ENCODE measurements around the gene CALD1.
A peak's percentile ranks its signal among the peaks of the same experiment; 100 is the strongest.

Gene CALD1

DNA sequence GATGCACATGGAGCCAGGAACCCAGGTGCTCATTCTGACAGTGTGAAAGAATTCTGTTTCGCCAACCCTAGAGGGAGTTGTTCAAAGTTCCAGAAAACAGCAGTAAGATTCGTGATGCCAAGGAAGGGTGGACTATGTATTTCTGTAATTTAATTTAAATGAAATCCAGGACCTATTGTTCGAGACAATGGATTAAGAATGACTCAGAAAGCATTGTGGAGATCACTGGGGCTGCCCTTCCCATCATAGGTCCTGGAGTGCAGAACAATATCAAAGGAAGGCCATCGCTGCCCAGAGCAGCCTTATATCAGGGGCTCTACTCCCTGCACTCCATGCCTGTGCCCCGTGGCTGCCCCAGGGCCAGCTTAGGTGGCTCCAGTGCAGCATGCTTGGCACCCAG, 32.1 kb upstream of the CALD1 start:
- H3K9me2 ChIP-seq (ENCODE audit: low read depth, low read length): no peaks in the 10 kb centered on the region
- no peaks in the 10 kb centered on the region for H3K9me3 ChIP-seq (ENCODE audit: low read length)
- no peaks in the 10 kb centered on the region for H3F3A ChIP-seq (ENCODE audit: insufficient read depth, low read length)
- no peaks in the 10 kb centered on the region for H3K79me2 ChIP-seq (ENCODE audit: insufficient read depth, low read length)
- H2AFZ ChIP-seq (ENCODE audit: low read length): no peak overlapping the region
- no peaks in the 10 kb centered on the region for H3K4me1 ChIP-seq (ENCODE audit: insufficient read depth, low read length, severe bottlenecking)
- H4K20me1 ChIP-seq (ENCODE audit: insufficient read depth, low read length): no peaks in the 10 kb centered on the region
- no peaks in the 10 kb centered on the region for H3K27me3 ChIP-seq (ENCODE audit: insufficient read depth, low read length)
- H3K9ac ChIP-seq (ENCODE audit: low read length): no peak overlapping the region
- H3K36me3 ChIP-seq (ENCODE audit: insufficient read depth, low read length): no peaks in the 10 kb centered on the region
- TF ChIP-seq, protein P1, sequence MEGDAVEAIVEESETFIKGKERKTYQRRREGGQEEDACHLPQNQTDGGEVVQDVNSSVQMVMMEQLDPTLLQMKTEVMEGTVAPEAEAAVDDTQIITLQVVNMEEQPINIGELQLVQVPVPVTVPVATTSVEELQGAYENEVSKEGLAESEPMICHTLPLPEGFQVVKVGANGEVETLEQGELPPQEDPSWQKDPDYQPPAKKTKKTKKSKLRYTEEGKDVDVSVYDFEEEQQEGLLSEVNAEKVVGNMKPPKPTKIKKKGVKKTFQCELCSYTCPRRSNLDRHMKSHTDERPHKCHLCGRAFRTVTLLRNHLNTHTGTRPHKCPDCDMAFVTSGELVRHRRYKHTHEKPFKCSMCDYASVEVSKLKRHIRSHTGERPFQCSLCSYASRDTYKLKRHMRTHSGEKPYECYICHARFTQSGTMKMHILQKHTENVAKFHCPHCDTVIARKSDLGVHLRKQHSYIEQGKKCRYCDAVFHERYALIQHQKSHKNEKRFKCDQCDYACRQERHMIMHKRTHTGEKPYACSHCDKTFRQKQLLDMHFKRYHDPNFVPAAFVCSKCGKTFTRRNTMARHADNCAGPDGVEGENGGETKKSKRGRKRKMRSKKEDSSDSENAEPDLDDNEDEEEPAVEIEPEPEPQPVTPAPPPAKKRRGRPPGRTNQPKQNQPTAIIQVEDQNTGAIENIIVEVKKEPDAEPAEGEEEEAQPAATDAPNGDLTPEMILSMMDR (IDR thresholded peaks at IDR 0.05; ENCODE audit: low read length): no peak
- TF ChIP-seq EZH2 (IDR thresholded peaks at IDR 0.05; ENCODE audit: borderline replicate concordance, low read length): no peak
- no peak overlapping the region for H3K27ac ChIP-seq (ENCODE audit: low read depth, low read length, poor library complexity, severe bottlenecking)
- no peak overlapping the region for H3K4me3 ChIP-seq (ENCODE audit: low read depth, low read length, poor library complexity, severe bottlenecking)
- H3K4me2 ChIP-seq (ENCODE audit: low read length): no peak overlapping the region

DNA sequence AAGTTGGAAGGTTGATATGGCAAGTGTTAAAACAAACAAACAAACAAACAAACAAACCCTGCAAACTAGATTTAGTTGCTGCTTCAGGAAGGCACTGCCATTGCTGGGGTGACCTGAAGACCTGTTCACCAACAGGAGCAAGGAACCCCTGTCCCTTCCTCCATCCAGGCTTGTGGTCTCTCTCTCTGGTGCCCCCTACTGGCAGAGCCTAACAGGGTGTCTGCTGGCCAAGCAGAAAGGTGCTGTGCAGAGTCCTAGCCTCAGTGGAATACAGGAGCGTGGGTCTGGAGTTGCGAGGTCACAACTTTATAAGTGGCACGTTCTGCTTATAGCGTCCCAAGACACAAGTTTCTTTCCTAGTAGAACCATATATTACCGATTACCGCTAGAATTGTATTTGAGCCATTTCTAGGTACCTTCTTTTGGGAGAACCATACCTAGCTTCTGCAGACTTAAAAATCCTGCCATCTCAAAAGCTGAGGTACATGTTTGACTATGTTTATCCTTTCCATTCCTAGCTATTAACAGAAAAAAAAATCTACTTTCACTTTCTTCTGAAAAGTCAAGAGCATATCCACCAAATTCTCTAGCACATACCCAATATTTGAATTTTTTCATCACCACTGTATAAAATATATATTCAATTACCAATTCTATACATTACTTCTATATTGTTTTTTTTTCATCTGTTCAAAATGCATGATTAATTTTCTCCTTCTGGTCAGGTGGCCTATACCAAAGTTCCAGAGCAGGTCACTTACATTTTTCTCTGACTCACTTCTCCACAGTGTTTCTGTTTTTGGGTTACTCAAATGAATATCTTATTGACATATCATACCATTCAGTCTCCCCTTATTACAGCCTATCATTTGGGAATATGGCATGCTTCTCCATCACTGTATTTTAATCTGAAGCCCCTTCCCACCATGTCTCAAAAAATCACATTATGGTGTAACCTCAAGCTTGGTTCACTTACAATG, 29.1 kb upstream of the CALD1 start:
- Histone ChIP-seq H3K79me2 (ENCODE audit: insufficient read depth, low read length) (no peaks in the 10 kb centered on the region), H3K36me3 (ENCODE audit: insufficient read depth, low read length) (no peaks in the 10 kb centered on the region), H3K4me3 (ENCODE audit: low read depth, low read length, poor library complexity, severe bottlenecking) (no peak overlapping the region), H2AFZ (ENCODE audit: low read length) (no peak overlapping the region), H3K27me3 (ENCODE audit: insufficient read depth, low read length) (no peaks in the 10 kb centered on the region), H3K9ac (ENCODE audit: low read length) (no peak overlapping the region), H3K9me3 (ENCODE audit: low read length) (no peaks in the 10 kb centered on the region), H3K27ac (ENCODE audit: low read depth, low read length, poor library complexity, severe bottlenecking) (no peak overlapping the region), H3F3A (ENCODE audit: insufficient read depth, low read length) (no peaks in the 10 kb centered on the region), H3K4me1 (ENCODE audit: insufficient read depth, low read length, severe bottlenecking) (no peaks in the 10 kb centered on the region), H3K4me2 (ENCODE audit: low read length) (no peak overlapping the region), H3K9me2 (ENCODE audit: low read depth, low read length) (no peaks in the 10 kb centered on the region), H4K20me1 (ENCODE audit: insufficient read depth, low read length) (no peaks in the 10 kb centered on the region)
- TF ChIP-seq EZH2 (IDR thresholded peaks at IDR 0.05; ENCODE audit: borderline replicate concordance, low read length): no peak
- TF ChIP-seq, protein P1 (IDR thresholded peaks at IDR 0.05; ENCODE audit: low read length): peak; percentile 95

DNA sequence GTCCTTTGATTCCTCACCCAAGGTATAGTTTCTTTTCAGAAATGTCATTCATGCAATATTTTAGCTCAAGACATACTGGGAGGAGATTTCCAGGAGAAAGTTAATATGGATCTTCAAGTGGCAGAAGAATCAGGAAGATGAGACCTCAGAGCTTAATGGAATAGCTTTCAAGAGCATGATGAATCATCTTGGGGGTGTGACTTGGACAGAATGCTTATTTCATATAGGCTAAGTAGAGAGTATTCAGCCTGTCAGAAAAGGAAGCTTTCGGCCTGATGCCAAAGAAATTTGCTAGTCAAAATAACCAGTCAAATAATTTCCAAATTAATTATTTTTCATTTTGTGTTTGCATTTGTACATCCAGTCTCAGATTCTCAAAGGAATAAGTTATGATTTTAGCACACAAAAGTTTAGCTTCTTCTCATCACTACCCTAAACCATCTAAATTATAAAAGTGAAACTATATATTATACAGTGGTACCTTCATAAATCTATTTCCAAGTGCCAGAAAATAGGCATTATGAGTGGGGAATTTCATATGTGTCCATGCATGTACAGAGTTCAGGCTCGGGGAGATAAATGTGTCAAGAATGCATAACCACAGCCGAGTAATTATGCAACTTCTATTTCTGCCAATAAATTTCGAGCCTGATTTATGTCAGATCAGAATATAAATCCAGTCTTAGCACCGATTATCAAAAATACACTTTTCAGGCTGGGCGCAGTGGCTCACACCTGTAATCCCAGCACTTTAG, 27.3 kb upstream of the CALD1 start:
- Histone ChIP-seq H3K4me2 (ENCODE audit: low read length) (no peak overlapping the region), H3K27ac (ENCODE audit: low read depth, low read length, poor library complexity, severe bottlenecking) (no peak overlapping the region), H3K9ac (ENCODE audit: low read length) (no peak overlapping the region), H2AFZ (ENCODE audit: low read length) (no peak overlapping the region), H3F3A (ENCODE audit: insufficient read depth, low read length) (no peaks in the 10 kb centered on the region), H3K9me2 (ENCODE audit: low read depth, low read length) (no peaks in the 10 kb centered on the region), H3K36me3 (ENCODE audit: insufficient read depth, low read length) (no peaks in the 10 kb centered on the region), H3K27me3 (ENCODE audit: insufficient read depth, low read length) (no peaks in the 10 kb centered on the region), H3K79me2 (ENCODE audit: insufficient read depth, low read length) (no peaks in the 10 kb centered on the region), H4K20me1 (ENCODE audit: insufficient read depth, low read length) (no peaks in the 10 kb centered on the region), H3K4me1 (ENCODE audit: insufficient read depth, low read length, severe bottlenecking) (no peaks in the 10 kb centered on the region), H3K9me3 (ENCODE audit: low read length) (no peaks in the 10 kb centered on the region), H3K4me3 (ENCODE audit: low read depth, low read length, poor library complexity, severe bottlenecking) (no peak overlapping the region)
- no peak for TF ChIP-seq EZH2 (IDR thresholded peaks at IDR 0.05; ENCODE audit: borderline replicate concordance, low read length)

All from OCI-LY1 (cell line).